ENCODE data around the gene SLC35E4.
"Not testable (repeated sequence)": the region's sequence is repeated elsewhere in the genome, so short reads cannot be mapped to it uniquely, and the experiment has no call there.

SLC35E4 gene

DNA sequence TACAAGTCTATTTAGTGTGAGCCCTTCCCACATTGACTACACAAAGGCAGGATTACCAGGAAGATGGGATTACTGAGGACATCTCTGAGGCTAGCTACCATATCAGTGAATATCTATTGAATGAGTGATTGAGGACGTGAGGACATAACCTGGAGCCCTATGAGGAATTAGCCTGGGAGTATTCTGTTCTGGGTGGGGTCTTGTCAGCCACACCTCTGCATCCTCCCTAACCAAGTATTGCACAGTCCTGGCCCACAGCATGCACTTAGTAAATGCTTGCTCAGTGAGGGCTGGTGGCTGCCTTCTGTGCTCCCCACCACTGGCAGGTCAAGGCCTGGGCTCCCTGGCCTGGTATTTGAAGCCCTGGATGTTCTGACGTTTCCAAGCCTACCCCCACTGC, 17.3 kb downstream of the SLC35E4 start:
- DNase-seq = no peak

DNA sequence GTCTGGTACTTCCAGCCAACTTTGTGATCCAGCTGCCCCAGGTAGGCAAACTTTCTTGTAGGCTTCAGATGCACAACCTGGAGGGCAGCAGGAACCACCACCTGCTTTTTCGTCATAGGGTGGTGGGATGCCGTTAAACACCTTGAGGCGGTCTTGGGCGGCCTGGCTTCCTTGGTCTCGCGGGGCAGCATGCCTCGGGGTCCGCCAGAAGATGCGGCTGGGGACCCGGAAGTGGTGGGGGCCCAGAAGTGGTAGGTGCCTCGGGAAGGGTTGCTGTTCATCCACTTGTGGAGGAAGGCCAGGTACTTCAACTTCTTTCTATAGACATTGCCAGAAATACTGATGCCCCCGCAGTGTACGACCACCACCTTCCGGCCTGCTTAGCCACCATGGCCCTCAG, 18.8 kb downstream of the SLC35E4 start:
- DNase-seq = no peak

- DNase-seq = no peak
Measured at GRCh38 chr22:30655532-30655931, 20.0 kb downstream of the SLC35E4 start.

DNA sequence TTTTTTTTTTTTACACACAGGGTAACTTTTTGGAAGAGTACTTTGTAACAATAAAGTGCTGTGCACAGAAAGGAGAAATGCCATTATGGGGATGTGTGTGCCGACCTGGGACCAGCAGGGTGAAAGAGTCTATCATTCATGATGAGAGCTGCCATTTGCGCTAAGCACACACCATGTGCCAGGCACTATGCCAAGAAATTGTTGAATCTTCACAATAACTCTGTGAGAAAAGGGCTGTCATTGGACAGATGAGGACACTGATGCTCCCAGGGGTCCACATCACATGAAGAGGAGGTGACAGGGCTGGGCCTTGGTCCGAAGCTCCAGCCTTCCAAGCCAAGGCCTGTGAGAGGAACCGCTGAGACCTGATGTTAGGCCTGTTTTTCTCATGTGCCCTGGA, 26.5 kb downstream of the SLC35E4 start:
- DNase-seq = no peak

DNA sequence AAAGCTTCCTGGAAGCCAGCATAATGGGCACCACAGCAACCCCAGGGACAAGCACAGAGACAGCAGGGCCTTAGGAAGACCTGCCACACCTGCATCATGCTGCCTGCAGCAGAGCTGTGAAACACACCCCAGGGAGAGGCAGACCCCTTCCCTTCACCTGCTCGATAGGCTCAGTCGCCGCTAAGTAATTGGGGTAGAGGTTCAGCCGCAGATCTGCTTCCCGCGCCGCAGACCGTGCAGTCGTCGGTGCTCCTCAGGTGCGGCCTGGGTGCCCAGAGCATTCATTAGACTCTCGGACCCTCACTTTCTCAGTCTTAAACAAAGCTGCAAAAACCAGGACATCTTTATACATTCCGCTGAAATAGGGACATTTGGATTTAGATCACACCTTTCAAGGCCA, 29.2 kb downstream of the SLC35E4 start:
- DNase-seq = no peak

DNA sequence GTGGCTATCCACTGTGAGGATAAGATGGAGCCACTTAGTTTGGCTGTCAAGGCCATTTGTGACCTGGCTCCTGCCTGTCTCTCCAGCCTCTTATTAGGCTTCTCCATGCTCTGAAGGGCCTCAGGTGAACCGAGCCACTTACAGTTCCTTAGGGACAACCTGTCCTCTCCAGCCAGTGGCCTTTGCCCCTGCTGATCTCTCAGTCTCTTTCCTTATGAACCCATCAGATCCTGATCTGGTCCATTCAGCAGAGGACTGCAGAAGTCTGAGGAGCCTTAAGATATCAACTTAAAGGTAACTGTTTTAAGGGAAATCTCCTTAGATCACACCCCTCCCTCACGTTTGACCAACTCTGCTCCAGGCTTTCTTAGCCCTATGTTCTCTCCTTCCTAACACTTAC, 29.7 kb downstream of the SLC35E4 start:
- DNase-seq = no peak

- no peak for DNase-seq
Measured at GRCh38 chr22:30665786-30666185, 30.2 kb downstream of the SLC35E4 start.

GRCh38 chr22:30667107-30667493, 31.5 kb downstream of the SLC35E4 start:
- no peak for DNase-seq

- DNase-seq = peak; percentile 90
Measured at GRCh38 chr22:30667494-30668385, 32.2 kb downstream of the SLC35E4 start, which contains the start of gene DUSP18. Gene DUSP18 (minus strand): TSS chr22:30667875. CDS start chr22:30664003, 3,872 bp downstream.

DNA sequence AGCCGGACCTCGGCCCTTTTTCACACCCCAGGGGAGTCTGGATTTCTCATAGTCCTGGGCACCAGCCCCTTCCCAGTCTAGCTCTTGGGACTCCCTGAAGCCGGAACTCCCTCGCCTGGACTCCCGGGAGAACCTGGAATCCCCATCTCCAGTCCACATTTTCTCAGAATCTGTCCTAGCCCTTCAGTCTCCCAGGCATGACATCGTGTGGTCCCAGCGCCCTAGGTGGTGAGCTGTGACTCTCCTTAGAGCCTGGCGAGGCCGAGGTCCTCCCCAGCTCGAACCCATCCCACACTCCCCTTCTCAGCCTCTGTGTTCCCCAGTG, 32.8 kb downstream of the SLC35E4 start:
- no peak for DNase-seq

- DNase-seq = no peak
Measured at GRCh38 chr22:30671071-30671470, 35.5 kb downstream of the SLC35E4 start.

DNA sequence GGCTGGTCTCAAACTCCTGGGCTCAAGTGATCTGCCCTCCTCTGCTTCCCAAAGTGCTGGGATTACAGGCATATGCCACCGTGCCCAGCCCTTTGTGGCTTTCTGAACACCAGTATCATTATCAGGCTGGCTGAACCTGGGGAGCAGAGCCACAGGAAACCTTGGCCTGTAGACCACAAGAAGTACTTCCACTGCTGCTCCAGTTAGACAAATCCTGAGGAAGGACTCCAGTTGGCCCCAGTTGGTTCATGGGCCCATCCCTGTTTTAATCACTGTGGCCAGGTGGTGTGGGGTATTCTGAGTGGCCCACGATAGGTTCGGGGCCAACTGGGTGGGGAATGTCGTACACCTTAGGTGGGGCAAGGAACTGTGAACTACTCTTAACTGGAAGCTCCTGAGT, 37.6 kb downstream of the SLC35E4 start:
- no peak for DNase-seq

DNA sequence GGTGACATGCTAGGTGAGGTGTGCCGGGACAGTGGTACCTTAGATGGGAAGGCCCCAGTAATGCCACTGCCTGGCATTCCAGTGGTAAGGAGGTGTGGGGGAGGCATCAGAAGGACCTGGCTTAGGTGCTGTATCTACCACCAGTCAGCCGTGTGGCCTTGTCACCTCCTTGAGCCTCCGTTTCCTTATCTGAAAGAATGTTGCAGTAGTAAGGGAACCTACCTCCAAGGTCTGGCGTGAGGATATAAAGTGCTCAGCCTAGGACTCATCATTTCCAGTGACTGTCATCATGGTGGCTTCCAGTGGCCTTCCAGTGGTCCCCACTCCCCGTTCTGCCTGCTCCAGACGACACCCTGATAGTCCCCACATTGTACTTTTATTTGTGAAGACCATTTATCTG, 38.9 kb downstream of the SLC35E4 start:
- no peak for DNase-seq

GRCh38 chr22:30675436-30675835, 39.9 kb downstream of the SLC35E4 start:
- DNase-seq = no peak

DNA sequence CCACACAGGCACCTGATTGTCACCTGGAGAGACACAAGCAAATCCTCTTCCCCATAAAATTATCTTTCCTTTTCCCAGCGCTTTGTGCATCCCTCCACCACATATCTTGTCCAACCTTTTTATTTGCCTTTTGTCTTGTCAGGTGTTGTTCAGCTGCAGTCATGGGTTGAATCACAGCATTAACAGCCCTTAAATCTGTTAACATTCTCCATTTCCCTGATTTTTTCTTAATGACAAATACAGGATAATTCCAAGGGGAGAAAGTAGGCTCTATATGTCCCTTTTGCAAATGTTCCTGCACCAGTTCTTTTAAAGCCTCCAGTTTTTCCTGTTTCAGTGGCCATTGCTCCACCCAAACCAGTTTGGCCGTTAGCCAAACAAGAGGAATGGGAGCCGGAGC, 41.0 kb downstream of the SLC35E4 start:
- DNase-seq = not testable (repeated sequence)

GRCh38 chr22:30679895-30680690, 44.5 kb downstream of the SLC35E4 start:
- DNase-seq = not testable (repeated sequence)

GRCh38 chr22:30680991-30681770, 45.6 kb downstream of the SLC35E4 start:
- DNase-seq = no peak

- no peak for DNase-seq
Measured at GRCh38 chr22:30681831-30682230, 46.2 kb downstream of the SLC35E4 start.

GRCh38 chr22:30685178-30685577, 49.6 kb downstream of the SLC35E4 start:
- DNase-seq = no peak

DNA sequence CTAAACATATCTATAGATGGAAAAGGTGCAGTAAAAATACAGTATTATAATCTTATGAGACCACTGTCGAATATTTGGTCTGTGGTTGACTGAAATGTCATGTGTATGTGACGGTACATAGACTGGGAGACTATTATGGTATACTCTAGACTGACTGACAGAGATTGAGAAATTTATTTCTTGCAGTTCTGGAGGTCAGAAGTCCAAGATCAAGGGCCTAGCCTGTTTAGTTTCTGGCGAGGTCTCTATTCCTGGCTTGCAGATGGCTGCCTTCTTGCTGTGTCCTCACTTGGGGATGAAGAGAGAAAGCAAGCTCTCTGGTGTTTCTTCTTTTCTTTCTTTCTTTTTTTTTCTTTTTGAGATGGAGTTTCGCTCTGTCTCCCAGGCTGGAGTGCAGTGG, 51.8 kb downstream of the SLC35E4 start:
- no peak for DNase-seq

DNA sequence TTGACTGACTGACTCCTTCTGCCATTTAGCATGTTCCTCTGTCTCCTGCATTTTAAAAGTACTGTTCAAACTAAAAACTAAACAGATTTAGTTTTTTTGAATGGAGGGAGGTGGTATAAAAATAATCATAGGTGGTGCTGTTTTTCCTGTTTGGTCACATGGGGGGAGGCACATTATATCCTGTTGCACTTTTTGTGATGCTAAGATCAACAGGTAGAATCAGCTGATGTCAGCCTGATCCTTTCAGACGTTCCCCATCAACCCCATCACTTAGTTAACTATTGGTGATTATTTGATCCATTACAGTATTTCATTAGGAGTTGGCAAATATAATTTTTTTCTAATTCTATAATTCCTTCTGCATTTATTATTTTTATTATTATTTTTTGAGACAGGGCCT, 54.0 kb downstream of the SLC35E4 start:
- DNase-seq = no peak

- no peak for DNase-seq
Measured at GRCh38 chr22:30691204-30691603, 55.6 kb downstream of the SLC35E4 start.

GRCh38 chr22:30694171-30694639, 58.6 kb downstream of the SLC35E4 start:
- DNase-seq = peak; percentile 30

Data from activated gamma-delta T cell (primary cell).